Activated CD4-positive, CD25-positive, alpha-beta regulatory T cell treated with anti-CD3 and anti-CD28 coated beads, Interleukin-2, amount 50 U/mL, for 24 hours (primary cell): ENCODE results near the gene ATAD3C.
"Not testable (repeated sequence)": the region's sequence is repeated elsewhere in the genome, so short reads cannot be mapped to it uniquely, and the experiment has no call there.

Experiments used
- ATAC-seq, 2 donors: fragments of 150-1000 bp; cut with Tn5 transposase; one replicate each; pipeline ENCODE4 v1.10.0; 2021; ENCODE audit warnings: mild to moderate bottlenecking in 1 of 2, moderate library complexity in 1 of 2

The ATAD3C gene

DNA sequence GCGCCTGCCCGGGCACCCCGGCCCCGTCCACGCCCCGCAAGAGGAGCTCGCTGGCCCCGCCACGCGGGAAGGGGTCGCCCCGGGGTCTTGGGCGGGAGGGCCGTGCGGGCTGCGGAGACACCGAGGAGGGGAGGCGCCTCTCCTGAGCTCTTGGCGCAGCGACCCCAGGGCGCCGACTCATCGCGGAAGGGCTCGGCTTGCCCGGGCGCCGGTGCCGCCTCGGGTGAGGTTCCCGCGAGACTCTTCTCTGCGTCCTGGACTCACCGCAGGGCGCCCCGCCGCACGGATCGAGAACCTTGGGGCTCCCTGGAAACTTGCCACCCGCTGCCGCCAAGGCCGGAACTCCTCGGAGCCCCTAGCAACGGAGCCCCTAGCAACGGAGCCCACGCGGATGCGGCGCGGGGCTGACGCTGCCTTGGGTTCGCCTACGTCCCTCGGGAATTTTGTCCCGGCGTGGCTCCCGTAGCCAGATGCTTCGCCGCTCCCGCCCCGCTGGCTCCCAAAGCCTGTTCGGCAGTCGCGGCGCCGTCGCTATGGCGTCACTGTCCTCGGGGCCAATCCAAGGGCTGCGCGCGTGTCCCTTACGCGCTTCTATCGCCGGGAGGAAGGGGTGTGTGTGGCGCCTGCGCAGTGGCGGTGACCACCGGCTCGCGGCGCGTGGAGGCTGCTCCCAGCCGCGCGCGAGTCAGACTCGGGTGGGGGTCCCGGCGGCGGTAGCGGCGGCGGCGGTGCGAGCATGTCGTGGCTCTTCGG, 62.2 kb downstream of the ATAD3C start, which contains the start of gene ATAD3A:
ATAD3A (plus strand) TSS at position 630 of the 753 bp plus-strand sequence; CDS start at position 737, 107 bp downstream.
- peak; percentile 97 for ATAC-seq

- ATAC-seq: peak; percentile 14 to 15
Observed at GRCh38 chr1:1512425-1512824, 62.9 kb downstream of the ATAD3C start.

DNA sequence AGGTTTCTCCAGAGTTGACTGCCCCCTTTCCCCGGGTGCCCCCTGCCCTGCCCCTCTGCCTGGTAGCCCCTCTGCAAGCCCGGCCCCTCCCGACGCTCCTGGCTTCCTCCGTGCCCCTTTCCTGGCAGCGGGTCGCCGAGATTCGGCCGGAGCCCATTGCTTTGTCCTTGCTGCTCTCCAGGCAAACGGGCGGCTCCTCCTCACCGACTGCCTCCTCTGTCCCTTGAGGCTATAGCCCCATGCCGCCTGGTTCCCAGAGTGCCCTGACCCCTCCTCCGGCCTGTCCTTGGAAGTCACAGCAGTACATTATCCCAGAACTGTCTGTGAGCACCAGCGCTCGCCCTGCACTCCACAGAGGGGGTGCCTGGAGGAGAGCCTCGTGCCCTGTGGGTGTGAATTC, 64.2 kb downstream of the ATAD3C start:
- ATAC-seq: not testable (repeated sequence)

GRCh38 chr1:1514376-1514775, 64.9 kb downstream of the ATAD3C start:
- not testable (repeated sequence) for ATAC-seq

DNA sequence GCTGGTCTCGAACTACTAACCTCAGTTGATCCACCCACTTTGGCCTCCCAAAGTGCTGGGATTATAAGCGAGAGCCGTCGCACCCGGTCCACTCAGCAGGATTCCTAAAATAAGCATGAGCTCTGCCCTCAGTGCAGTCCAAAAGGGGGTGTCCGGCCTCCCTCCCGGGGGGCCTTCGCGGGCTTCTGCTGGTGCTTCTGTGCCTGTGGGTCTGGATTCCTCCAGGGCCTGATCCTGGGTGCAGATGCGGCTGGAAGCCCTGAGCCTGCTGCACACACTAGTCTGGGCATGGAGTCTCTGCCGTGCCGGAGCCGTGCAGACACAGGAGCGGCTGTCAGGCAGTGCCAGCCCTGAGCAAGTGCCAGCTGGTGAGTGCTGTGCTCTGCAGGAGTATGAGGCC, 67.4 kb downstream of the ATAD3C start:
- ATAC-seq: not testable (repeated sequence)

GRCh38 chr1:1517973-1518620, 68.6 kb downstream of the ATAD3C start:
- ATAC-seq: no peak

GRCh38 chr1:1518621-1519007, 69.1 kb downstream of the ATAD3C start:
- not testable (repeated sequence) for ATAC-seq
